ENCODE data around the gene RFNG.
A peak's percentile ranks its signal among the peaks of the same experiment; 100 is the strongest.

Gene RFNG

DNA sequence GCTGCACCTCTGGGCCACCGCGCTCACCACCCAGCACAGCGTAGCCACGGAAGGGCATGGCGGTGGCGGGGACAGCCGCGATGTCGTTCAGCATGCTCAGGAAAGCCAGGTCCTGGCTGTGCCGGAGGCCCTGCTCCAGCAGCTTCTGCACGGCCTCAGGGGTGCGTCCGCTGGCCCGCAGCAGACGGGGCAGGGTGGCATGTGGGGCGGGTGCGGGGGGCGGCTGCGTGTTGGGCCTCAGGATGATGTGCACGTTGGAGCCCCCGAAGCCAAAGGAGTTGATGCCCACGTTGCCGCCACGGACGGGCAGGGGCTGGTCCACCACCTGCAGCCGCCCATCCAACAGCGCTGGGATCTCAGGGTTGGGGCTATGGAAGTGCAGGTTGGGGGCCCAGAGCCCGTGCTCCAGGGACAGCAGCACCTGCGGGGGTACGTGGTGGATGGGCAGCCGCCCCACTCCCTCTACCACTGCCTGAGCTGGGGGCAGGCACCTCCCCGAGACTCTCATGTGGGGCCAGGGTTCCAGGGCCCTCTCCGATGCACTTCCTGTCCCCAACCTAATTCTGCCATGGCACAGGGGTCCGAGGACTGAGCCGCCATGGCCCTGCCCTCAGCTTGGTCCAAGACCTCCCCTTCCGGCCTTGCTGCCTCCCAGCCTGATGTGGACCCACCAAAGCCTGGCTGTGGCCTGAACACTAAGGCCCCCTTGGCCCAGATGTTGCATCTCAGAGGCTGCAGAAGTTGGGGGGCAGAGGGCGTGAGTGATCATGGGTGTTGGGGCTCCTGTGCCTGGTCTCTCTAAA, 39.9 kb upstream of the RFNG start:
- H3K27me3 ChIP-seq: no peaks in the 10 kb centered on the region
- H3K4me3 ChIP-seq: no peak overlapping the region
- H3K36me3 ChIP-seq: peaks cover 89 to 99% (median 97%) of the 10 kb centered on the region in 11 experiments
- no peaks in the 10 kb centered on the region for H3K9me3 ChIP-seq (replicated peaks in 1 of 11)
- H4K20me1 ChIP-seq: peaks cover 12 to 99% (median 92%) of the 10 kb centered on the region in 11 experiments; a peak in 21 of 22 replicates
- no peak for TF ChIP-seq Cebpa-rat (IDR thresholded peaks at IDR 0.05)
- H3K9ac ChIP-seq: peak overlapping the region in 1 of 11 experiments; percentile 15; a peak in 1 of 22 replicates
- peaks cover 9 to 16% (median 12%) of the 10 kb centered on the region in 10 experiments for H3K4me1 ChIP-seq
- H3K4me2 ChIP-seq: no peak overlapping the region
- H3K27ac ChIP-seq: no peak overlapping the region

DNA sequence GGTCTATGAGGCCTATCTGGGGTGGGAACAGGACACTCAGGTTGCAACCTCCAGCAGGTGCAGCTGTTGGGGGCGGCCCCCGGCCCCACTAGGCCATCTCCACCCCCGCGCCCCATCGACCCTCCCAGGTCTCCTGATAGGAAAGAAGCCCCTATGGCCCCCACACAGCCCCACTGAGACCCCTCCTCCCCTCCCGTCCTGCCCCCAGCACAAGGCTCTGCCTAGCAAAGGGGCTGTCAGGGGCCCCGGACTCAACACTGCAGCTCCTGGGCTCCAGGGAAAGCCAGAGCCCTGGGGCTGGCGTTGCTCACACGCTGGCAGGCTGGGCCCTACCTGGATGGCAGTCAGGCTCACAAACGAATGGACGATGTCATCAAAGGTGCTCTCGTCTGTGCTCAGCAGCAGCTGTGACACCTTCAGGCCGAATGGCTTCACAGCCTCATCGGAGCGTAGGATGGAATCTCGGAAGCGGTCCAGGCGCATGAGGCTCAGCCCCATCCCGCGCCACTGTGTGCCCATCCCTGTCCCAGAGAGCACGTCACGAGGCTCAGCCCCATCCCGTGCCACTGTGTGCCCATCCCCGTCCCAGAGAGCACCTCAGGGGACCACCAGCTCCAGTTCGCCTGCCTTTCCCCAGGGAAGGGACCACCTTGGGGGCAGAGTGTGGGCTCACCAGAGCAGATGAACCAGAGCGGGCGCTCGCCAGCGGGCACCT, 39.1 kb upstream of the RFNG start:
- H3K9ac ChIP-seq: no peak overlapping the region
- H3K4me2 ChIP-seq: no peak overlapping the region
- peaks cover 92 to 99% (median 97%) of the 10 kb centered on the region in 11 experiments for H3K36me3 ChIP-seq

DNA sequence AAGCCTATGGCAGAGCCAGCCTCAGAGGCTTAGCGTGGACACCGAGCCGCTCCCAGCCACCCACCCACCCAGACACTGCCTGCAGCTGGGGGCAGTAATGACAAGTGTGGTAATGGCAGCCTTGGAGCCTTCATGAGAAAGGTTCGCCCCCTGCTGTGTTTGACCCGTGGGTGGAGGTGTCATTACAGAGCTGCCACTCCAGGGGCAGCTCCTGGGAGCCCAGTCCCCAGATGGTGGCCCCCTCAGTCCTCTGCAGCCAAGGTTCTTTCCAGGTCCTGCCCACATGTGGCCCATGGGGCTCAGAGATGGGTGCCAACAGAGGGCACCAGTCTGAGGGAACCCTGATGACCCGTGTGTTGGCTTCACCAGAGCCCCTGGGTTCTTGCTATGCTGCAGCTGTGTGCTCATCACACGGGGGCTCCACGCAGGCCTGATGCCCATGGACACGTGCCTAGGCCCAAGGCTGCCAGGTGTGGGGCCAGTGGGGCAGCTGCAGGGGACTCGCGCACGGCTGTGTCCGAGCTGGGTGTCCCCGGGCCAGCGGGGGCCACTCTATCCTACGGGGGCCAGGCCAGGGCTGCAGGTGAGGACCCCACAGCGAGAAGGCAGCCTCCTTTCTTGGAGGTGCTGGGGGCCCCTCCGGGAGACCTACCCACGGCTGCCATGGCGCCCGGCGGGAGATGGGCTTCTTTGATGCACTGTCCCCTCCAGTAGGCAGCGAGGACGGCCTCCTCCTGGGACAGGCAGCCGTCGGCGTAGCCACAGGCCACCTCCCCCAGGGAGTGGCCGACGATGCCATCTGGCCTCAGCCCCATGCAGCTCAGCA, 38.3 kb upstream of the RFNG start:
- Histone ChIP-seq H3K27ac (no peak overlapping the region), H3K27me3 (no peaks in the 10 kb centered on the region), H3K4me2 (no peak overlapping the region), H3K36me3 (peaks cover 91 to 99% (median 97%) of the 10 kb centered on the region in 11 experiments), H4K20me1 (peaks cover 0 to 99% (median 92%) of the 10 kb centered on the region in 11 experiments; a peak in 20 of 22 replicates), H3K4me3 (no peak overlapping the region), H3K4me1 (0 out of 20 replicates have a peak, but pooled peaks cover 0 to under 1% (median 0%) of the 10 kb centered on the region in 10 experiments), H3K9me3 (replicated peaks in 1 of 11) (no peaks in the 10 kb centered on the region), H3K9ac (no peak overlapping the region)
- TF ChIP-seq Cebpa-rat (IDR thresholded peaks at IDR 0.05): no peak

More for the DNA sequence above, 39.1 kb upstream of the RFNG start:
- H3K27me3 ChIP-seq: no peaks in the 10 kb centered on the region
- no peak for TF ChIP-seq Cebpa-rat (IDR thresholded peaks at IDR 0.05)
- no peak overlapping the region for H3K27ac ChIP-seq
- no peak overlapping the region for H3K4me3 ChIP-seq
- H3K9me3 ChIP-seq (replicated peaks in 1 of 11): no peaks in the 10 kb centered on the region
- peaks cover 1 to 8% (median 4%) of the 10 kb centered on the region in 10 experiments; a peak in 16 of 20 replicates for H3K4me1 ChIP-seq
- peaks cover 5 to 99% (median 92%) of the 10 kb centered on the region in 11 experiments; a peak in 21 of 22 replicates for H4K20me1 ChIP-seq

DNA sequence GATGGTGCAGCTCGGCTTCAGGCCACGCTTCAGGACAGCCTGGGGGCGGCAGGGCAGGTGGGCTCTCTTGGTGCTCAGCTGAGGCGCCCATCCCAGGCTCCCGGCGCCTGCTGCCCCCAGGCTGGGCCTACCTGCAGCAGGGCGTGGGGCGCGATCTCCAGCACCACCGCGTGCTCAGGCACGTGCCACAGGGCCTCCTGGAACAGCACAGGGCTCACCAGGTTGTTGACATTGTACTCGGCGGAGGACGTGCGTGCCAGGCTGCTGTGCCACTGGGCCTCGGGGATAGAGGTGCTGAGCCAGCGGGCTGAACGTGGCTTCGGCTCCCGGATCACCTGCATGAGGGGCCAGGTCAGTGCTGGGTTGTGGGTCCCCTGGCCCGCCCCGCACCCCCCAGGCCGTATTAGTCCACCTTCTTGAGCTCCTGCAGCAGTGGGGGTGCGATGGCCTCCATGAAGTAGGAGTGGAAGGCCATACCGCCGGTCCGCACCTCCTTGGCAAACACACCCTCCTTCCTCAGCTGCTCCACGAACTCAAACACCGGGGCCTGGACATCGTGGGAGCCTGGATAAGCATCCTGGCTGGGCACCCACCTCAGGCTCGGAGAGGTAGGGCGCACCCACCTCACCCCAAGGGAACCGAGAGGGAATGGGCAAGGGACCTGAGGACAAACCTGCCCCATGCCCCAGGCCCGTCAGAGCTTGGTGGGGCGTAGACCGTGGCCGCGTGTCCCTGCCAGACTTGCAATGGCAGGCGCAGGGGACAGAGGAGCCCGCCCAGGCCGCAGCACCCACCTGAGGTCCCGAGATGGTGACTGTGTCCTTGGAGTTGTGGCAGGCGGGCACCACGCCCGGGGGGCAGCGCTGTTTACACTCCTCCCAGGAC, 37.5 kb upstream of the RFNG start:
- Histone ChIP-seq H3K4me3 (no peak overlapping the region), H3K9me3 (replicated peaks in 1 of 11) (no peaks in the 10 kb centered on the region), H3K36me3 (peaks cover 95 to 100% (median 99%) of the 10 kb centered on the region in 11 experiments), H4K20me1 (peaks cover 0 to 100% (median 95%) of the 10 kb centered on the region in 11 experiments; a peak in 20 of 22 replicates), H3K9ac (no peak overlapping the region), H3K27me3 (no peaks in the 10 kb centered on the region), H3K4me2 (no peak overlapping the region), H3K27ac (no peak overlapping the region), H3K4me1 (no peaks in the 10 kb centered on the region)
- TF ChIP-seq Cebpa-rat (IDR thresholded peaks at IDR 0.05): no peak

DNA sequence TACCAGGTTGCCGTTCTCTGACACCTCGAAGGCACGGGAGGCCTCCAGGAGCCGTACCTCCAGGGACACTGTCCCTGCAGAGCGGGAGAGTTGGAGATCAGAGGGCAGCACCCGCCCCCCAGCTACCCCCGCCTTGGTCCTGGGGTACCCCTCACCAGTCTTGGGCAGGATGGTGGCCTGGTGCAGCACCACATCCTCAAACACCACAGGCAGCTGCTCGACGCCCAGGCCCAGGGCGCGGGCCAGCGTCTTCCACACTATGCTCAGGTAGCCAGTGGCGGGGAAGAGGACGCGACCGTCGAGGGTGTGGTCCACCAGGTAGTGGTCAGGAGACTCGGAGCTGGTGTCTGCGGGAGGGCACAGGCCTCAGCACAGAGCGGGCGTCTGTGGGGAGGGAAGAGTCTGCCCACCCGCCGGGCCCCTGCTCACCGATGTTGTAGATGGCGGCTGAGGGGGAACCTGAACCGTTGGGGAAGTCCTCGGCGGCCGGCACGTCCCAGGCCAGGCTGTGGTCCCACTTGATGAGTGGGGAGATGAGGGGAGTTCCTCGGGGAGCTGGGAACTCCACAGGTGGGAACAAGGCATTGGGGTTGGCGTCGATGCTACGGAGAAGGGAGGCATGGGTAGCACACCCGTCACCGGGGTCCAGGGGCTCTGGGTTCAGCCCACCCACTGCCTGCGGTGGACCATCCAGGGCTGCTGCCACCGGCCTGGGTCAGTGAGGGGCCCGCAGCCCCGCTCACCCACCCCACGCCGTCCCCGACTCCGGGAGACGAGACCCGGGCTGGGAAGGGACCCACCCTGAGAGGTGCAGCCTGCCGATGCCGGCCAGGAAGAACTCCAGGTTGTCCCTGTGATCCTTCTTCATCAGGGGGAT, 36.6 kb upstream of the RFNG start:
- Histone ChIP-seq H3K4me2 (no peak overlapping the region), H3K9me3 (replicated peaks in 1 of 11) (no peaks in the 10 kb centered on the region), H3K4me1 (no peaks in the 10 kb centered on the region), H3K27me3 (no peaks in the 10 kb centered on the region), H3K27ac (no peak overlapping the region), H3K36me3 (peaks cover 97 to 100% (median 100%) of the 10 kb centered on the region in 11 experiments), H3K9ac (no peak overlapping the region), H3K4me3 (no peak overlapping the region), H4K20me1 (peaks cover 0 to 100% (median 96%) of the 10 kb centered on the region in 11 experiments; a peak in 20 of 22 replicates)
- TF ChIP-seq Cebpa-rat (IDR thresholded peaks at IDR 0.05): no peak

DNA sequence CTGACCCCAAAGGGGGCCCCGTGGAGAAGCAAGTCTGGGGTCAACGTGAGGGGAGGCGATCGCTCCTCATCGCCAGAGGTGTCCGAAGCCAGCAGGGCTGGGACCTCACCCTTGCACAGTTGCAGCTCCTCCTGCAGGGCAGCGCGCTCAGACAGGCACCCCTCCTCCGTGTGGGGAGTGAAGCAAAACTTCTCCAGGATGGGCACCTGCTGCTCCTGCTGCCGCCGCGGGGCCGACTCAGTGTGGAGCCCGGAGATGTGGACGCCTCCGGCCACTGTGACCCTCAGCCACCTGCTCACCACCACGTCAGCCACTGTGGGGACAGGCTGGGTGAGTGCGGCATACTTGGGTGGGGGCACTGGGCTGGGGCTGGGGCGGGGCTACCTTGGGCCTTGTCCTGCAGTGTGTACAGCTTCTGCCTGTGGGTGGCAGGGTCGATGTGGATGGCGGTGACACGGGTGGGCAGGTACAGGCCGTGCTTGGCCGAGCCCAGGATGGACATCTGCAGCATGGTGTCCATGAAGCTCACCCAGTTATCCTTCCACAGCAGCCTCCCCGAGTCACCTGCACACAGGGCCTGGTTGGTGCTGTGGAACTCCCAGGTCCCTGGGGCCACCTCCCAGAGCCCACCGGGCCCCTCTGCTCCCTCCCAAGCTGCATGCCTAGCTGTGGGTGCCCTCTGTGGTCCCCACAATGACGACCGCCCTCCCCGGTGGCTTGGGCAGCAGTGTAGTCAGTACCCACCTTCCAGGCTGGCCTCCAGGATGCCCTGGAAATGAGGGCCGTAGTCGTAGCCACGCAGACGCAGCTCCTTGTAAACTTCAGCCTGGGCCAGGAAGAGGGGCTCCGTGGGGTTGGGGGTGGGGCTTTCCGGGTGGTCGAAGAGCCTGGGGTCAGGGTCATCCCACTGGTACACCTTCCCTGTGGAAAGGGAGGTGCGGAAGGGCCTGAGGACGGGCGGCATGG, 35.6 kb upstream of the RFNG start:
- Histone ChIP-seq H3K36me3 (peaks cover 98 to 100% (median 100%) of the 10 kb centered on the region in 11 experiments), H4K20me1 (peaks cover 0 to 100% (median 99%) of the 10 kb centered on the region in 11 experiments; a peak in 20 of 22 replicates), H3K9me3 (replicated peaks in 1 of 11) (no peaks in the 10 kb centered on the region), H3K4me3 (no peak overlapping the region), H3K4me1 (no peaks in the 10 kb centered on the region), H3K27me3 (no peaks in the 10 kb centered on the region), H3K4me2 (no peak overlapping the region), H3K9ac (no peak overlapping the region), H3K27ac (no peak overlapping the region)
- no peak for TF ChIP-seq Cebpa-rat (IDR thresholded peaks at IDR 0.05)
